ENCODE data around the gene PPP4C.
A peak's percentile ranks its signal among the peaks of the same experiment; 100 is the strongest.

PPP4C gene

GRCh38 chr16:30041841-30042240 is 34.0 kb upstream of the PPP4C start:
- H3K36me3 ChIP-seq (replicated peaks), result no peaks in the 10 kb centered on the region
- H3K4me3 ChIP-seq, result no peak overlapping the region
- H3K4me1 ChIP-seq, result no peaks in the 10 kb centered on the region
- in situ Hi-C loops (cut with MboI; ENCODE audit: low sequenced_read_pairs), result loop anchor here (25.0 kb wide), 1 partner anchor 930 kb away; no protein-coding TSS in a partner anchor
- DNase-seq (ENCODE audit: low spot score in 2 of 2), result no peak
- H3K27me3 ChIP-seq (ENCODE audit: low read depth), result no peaks in the 10 kb centered on the region; the same call in 1 of the 2 replicates
- H3K9me3 ChIP-seq, result no peaks in the 10 kb centered on the region

GRCh38 chr16:30046178-30046577 is 29.6 kb upstream of the PPP4C start:
- H3K4me3 ChIP-seq, result no peak overlapping the region
- in situ Hi-C loops (cut with MboI; ENCODE audit: low sequenced_read_pairs), result loop anchor here (25.0 kb wide), 1 partner anchor 934 kb away; no protein-coding TSS in a partner anchor
- peaks cover 11% of the 10 kb centered on the region for H3K4me1 ChIP-seq
- DNase-seq (ENCODE audit: low spot score in 2 of 2), result no peak
- no peaks in the 10 kb centered on the region for H3K9me3 ChIP-seq
- H3K36me3 ChIP-seq (replicated peaks), result no peaks in the 10 kb centered on the region
- no peaks in the 10 kb centered on the region for H3K27me3 ChIP-seq (ENCODE audit: low read depth)

GRCh38 chr16:30046588-30046987 is 29.2 kb upstream of the PPP4C start:
- Histone ChIP-seq H3K27me3 (ENCODE audit: low read depth) (no peaks in the 10 kb centered on the region), H3K9me3 (no peaks in the 10 kb centered on the region), H3K4me1 (peaks cover 11% of the 10 kb centered on the region), H3K4me3 (no peak overlapping the region), H3K36me3 (replicated peaks) (no peaks in the 10 kb centered on the region)
- in situ Hi-C loops (cut with MboI; ENCODE audit: low sequenced_read_pairs), result loop anchor here (25.0 kb wide), 1 partner anchor 934 kb away; no protein-coding TSS in a partner anchor
- DNase-seq (ENCODE audit: low spot score in 2 of 2), result no peak

- Histone ChIP-seq H3K27me3 (ENCODE audit: low read depth) (no peaks in the 10 kb centered on the region), H3K4me1 (peaks cover 14% of the 10 kb centered on the region), H3K9me3 (no peaks in the 10 kb centered on the region), H3K4me3 (no peak overlapping the region), H3K36me3 (replicated peaks) (no peaks in the 10 kb centered on the region)
- in situ Hi-C loops (cut with MboI; ENCODE audit: low sequenced_read_pairs), result loop anchor here (25.0 kb wide), 1 partner anchor 938 kb away; no protein-coding TSS in a partner anchor
- DNase-seq (ENCODE audit: low spot score in 2 of 2), result no peak
These were observed 25.9 kb upstream of the PPP4C start for GRCh38 chr16:30049871-30050270.

GRCh38 chr16:30051518-30051917 is 24.3 kb upstream of the PPP4C start:
- no peak for DNase-seq (ENCODE audit: low spot score in 2 of 2)
- in situ Hi-C loops (cut with MboI; ENCODE audit: low sequenced_read_pairs), result no loop called here
- Histone ChIP-seq H3K4me3 (no peak overlapping the region), H3K9me3 (no peaks in the 10 kb centered on the region), H3K4me1 (peaks cover 14% of the 10 kb centered on the region), H3K27me3 (ENCODE audit: low read depth) (no peaks in the 10 kb centered on the region), H3K36me3 (replicated peaks) (no peaks in the 10 kb centered on the region)

GRCh38 chr16:30052671-30053372 is 23.0 kb upstream of the PPP4C start:
- in situ Hi-C loops (cut with MboI; ENCODE audit: low sequenced_read_pairs), result no loop called here
- peak overlapping the region; percentile 51 for H3K4me3 ChIP-seq
- H3K36me3 ChIP-seq (replicated peaks), result no peaks in the 10 kb centered on the region
- no peaks in the 10 kb centered on the region for H3K9me3 ChIP-seq
- peak; percentile 88 to 97 for DNase-seq (ENCODE audit: low spot score in 2 of 2)
- no peaks in the 10 kb centered on the region for H3K27me3 ChIP-seq (ENCODE audit: low read depth)
- H3K4me1 ChIP-seq, result peaks cover 14% of the 10 kb centered on the region

- peak overlapping the region; percentile 51 for H3K4me3 ChIP-seq
- no peaks in the 10 kb centered on the region for H3K9me3 ChIP-seq
- DNase-seq (ENCODE audit: low spot score in 2 of 2), result peak in 1 of 2 experiments; percentile 47
- no peaks in the 10 kb centered on the region for H3K27me3 ChIP-seq (ENCODE audit: low read depth)
- peaks cover 13% of the 10 kb centered on the region for H3K4me1 ChIP-seq
- no peaks in the 10 kb centered on the region for H3K36me3 ChIP-seq (replicated peaks)
- in situ Hi-C loops (cut with MboI; ENCODE audit: low sequenced_read_pairs), result no loop called here
These were observed 22.3 kb upstream of the PPP4C start for GRCh38 chr16:30053376-30054015.

- DNase-seq (ENCODE audit: low spot score in 2 of 2), result no peak
- Histone ChIP-seq H3K4me3 (no peak overlapping the region), H3K36me3 (replicated peaks) (no peaks in the 10 kb centered on the region), H3K9me3 (no peaks in the 10 kb centered on the region), H3K4me1 (peaks cover 3% of the 10 kb centered on the region), H3K27me3 (ENCODE audit: low read depth) (no peaks in the 10 kb centered on the region)
- in situ Hi-C loops (cut with MboI; ENCODE audit: low sequenced_read_pairs), result no loop called here
These were observed 21.3 kb upstream of the PPP4C start for GRCh38 chr16:30054451-30054850.

- H3K4me1 ChIP-seq, result peaks cover 2% of the 10 kb centered on the region
- in situ Hi-C loops (cut with MboI; ENCODE audit: low sequenced_read_pairs), result no loop called here
- H3K4me3 ChIP-seq, result no peak overlapping the region
- no peaks in the 10 kb centered on the region for H3K9me3 ChIP-seq
- H3K27me3 ChIP-seq (ENCODE audit: low read depth), result no peaks in the 10 kb centered on the region
- no peaks in the 10 kb centered on the region for H3K36me3 ChIP-seq (replicated peaks)
- peak; percentile 31 to 78 for DNase-seq (ENCODE audit: low spot score in 2 of 2)
These were observed 20.7 kb upstream of the PPP4C start for GRCh38 chr16:30054959-30055553.

- Histone ChIP-seq H3K9me3 (no peaks in the 10 kb centered on the region), H3K27me3 (ENCODE audit: low read depth) (no peaks in the 10 kb centered on the region), H3K36me3 (replicated peaks) (no peaks in the 10 kb centered on the region), H3K4me3 (no peak overlapping the region), H3K4me1 (peaks cover 11% of the 10 kb centered on the region)
- no peak for DNase-seq (ENCODE audit: low spot score in 2 of 2)
- in situ Hi-C loops (cut with MboI; ENCODE audit: low sequenced_read_pairs), result no loop called here
These were observed 15.4 kb upstream of the PPP4C start for GRCh38 chr16:30060346-30060745.

GRCh38 chr16:30060836-30061554 is 14.8 kb upstream of the PPP4C start:
- H3K4me3 ChIP-seq, result no peak overlapping the region
- no peaks in the 10 kb centered on the region for H3K9me3 ChIP-seq
- in situ Hi-C loops (cut with MboI; ENCODE audit: low sequenced_read_pairs), result no loop called here
- DNase-seq (ENCODE audit: low spot score in 2 of 2), result no peak
- peaks cover 3% of the 10 kb centered on the region; the same call in 1 of the 2 replicates for H3K36me3 ChIP-seq (replicated peaks)
- no peaks in the 10 kb centered on the region for H3K27me3 ChIP-seq (ENCODE audit: low read depth)
- H3K4me1 ChIP-seq, result peaks cover 11% of the 10 kb centered on the region

GRCh38 chr16:30063278-30063892 is 12.4 kb upstream of the PPP4C start:
- Histone ChIP-seq H3K4me1 (peaks cover 24% of the 10 kb centered on the region), H3K27me3 (ENCODE audit: low read depth) (no peaks in the 10 kb centered on the region), H3K36me3 (replicated peaks) (peaks cover 27% of the 10 kb centered on the region), H3K4me3 (peak overlapping the region; percentile 95), H3K9me3 (no peaks in the 10 kb centered on the region)
- no peak for DNase-seq (ENCODE audit: low spot score in 2 of 2)
- in situ Hi-C loops (cut with MboI; ENCODE audit: low sequenced_read_pairs), result no loop called here
